ENCODE measurements around the gene TMEM150A.
"Not testable (repeated sequence)": the region's sequence is repeated elsewhere in the genome, so short reads cannot be mapped to it uniquely, and the experiment has no call there.

Gene TMEM150A

DNA sequence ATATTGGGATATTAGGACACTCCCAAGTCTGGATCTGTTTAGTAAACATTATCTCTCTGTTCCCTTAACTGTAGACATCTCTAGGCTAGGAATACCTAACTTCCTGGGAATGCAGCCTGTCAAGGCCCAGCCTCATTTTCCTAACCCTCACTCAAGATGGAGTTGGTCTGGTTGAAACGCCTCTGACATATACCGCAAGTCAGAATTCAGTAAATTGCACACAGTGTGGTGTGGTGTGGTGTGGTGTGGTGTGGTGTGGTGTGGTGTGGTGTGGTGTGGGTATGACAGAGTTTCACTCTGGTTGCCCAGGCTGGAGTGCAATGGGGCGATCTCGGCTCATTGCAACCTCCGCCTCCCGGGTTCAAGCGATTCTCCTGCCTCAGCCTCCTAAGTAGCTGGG is 12.3 kb upstream of the TMEM150A start:
- not testable (repeated sequence) for H3K4me3 ChIP-seq (ENCODE audit: low read length); DNase-seq (ENCODE audit: low read depth, low spot score)

DNA sequence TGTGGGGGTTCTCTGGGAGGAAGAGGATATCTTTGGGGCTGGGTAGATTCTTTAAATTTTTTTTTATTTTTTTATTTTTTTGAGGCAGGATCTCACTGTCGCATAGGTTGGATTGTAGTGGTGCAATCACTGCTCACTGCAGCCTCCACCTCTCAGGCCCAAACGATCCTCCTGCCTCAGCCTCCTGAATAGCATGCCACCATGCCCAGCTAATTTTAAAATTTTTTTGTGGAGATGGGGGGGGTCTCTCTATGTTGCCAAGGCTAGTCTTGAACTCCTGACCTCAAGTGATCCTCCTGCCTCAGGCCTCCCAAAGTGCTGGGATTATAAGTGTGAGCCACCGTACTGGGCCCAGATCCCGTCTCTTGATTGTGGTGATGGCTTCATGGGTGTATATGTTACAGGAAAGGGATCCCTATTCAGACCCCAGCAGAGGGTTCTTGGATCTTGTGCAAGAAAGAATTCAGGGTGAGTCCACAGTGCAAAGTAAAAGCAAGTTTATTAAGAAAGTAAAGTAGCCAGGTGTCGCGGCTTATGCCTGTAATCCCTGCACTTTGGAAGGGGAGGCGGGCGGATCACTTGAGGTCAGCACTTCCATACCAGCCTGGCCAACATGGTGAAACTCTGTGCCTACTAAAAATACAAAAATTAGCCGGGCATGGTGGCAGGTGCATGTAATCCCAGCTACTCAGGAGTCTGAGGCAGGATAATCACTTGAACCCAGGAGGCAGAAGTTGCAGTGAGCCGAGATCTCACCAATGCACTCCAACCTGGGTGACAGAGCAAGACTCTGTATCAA is 11.4 kb upstream of the TMEM150A start:
- H3K4me3 ChIP-seq (ENCODE audit: low read length), result no peak overlapping the region
- DNase-seq (ENCODE audit: low read depth, low spot score), result no peak

DNA sequence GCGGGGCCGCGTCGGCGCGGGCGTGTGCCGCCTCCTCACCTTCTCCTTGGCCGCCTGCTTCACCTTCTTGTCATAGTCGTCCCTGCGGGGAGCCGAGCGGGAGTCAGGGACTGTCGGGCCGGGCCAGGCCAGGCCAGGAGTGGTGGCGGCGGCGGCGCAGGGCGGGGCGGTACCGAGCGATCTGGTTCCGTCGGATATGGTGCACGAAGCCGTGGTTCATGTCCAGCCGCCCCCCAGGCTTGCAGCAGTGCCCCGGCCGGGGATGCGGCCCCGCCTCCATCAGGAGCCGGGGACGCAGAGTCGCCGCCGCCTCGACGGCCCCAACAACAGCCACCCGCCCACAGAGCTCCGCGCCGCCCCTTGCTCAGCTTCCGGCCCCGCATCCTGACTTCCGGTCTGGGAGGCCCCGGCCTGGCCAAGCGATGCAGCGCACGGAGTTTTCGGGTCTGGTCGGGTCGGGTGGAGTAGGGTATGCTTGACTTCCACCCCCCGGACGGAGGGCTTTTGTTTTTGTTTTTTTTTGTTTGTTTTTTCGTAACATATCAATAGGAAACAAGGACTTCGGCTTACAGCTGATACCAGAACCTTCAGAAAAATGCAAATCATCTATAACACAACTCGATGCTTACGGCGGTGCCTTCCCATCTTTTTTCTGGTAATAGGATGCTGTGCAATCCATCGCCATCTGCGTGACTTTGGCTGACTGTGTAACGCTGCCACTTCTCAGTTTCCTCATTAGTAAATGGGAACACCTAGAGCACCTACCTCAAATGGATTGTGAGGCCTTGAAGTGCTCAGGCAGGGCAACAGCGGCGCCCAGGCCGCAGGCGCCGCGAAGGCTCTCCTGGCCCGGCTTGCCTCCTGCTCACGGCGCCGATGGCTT is 9.4 kb upstream of the TMEM150A start, which contains the start of gene C2orf68:
Gene C2orf68 (minus strand): TSS at position 362 of the 883 bp plus-strand sequence. CDS start 82 bp downstream, at position 280.
- peak; percentile 70 for DNase-seq (ENCODE audit: low read depth, low spot score)

DNA sequence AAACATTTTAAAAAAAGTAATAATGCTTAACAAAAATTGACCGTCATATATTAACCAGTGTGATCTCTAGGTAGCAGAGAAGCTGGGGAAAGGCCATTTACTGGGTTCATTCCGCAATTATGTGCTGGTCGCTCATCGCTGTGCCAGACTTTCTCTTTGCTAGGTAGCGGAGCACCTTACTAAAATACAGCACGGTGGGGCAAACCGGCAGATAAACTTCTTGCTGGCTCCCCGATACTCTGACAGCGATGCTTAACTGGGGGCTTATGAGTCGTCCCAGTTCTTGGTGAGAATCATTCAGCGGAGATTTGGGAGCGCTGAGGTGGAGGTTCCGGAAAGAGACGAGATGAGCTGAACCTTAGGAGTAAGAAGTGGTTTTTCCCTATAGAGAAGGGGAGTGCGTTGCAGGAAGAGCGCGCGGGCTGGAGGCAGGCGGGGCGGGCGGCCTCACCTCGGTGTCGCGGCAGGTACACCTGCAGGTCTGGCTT is 8.8 kb upstream of the TMEM150A start:
- no peak for DNase-seq (ENCODE audit: low read depth, low spot score)
- H3K4me3 ChIP-seq (ENCODE audit: low read length), result peak overlapping the region; percentile 75

More for the DNA sequence above, 9.4 kb upstream of the TMEM150A start, which contains the start of gene C2orf68:
- H3K4me3 ChIP-seq (ENCODE audit: low read length), result peak within 1 kb of the TSS; percentile 75

DNA sequence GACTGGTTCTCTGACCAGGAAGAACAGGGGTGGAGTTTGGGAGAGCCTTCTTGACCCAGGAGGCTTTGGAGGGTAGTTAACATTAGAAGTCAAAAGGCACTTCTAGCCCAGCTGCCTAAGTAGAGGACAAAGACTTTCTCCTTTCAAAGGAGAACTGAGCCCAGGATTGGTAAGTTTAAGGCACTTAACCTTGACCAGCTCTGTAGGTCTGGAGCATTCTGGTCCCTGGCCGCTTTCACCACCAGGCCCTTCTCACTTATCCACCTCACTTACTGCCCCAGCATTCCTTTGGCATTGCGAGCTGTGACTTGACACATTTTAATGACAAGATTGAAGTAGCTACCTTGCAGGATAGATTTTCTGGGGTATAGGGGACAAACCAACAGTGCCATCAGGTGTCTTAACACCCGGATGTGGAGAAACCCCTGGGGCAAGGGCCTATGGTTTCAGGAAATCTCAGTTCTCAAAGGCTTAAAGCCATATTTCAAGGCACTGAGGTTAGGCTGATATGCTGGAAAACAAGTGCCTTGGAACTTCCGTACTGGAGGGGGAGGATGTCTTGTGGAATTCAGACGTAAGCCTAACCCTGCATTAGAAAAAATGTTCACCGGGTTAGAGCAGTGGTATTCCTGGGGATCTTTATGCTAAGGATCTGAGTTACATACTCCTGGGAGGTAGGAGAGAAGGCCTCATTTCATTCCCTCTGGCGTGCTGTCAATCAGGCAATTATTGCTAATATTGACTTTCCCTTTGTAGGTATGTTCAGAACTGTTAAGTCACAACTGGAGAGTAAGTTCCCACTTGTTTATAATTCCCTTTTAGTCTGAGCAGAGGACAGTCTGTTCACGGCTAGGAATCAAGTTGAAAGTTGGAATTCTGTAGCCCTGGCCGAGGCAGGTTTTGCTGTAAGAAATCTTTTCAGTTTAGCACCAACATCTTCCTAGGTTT is 5.0 kb upstream of the TMEM150A start:
- DNase-seq (ENCODE audit: low read depth, low spot score), result no peak
- H3K4me3 ChIP-seq (ENCODE audit: low read length), result no peak overlapping the region

DNA sequence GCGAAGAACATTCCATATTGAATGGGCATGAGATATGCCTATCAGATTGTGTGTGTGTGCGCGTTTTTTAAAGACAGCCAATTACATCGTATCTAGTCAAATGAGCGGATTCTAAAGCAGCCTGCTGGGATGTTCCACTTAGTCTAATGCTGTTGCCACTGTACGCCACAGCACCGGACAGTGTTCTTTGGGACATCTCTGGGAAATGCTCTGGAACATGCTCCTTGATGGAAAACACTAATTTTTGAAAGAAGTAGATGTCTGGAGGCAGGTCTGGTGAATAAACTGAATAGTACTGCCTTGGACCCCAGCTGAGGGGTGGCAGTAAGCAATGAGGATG is 3.6 kb upstream of the TMEM150A start:
- DNase-seq (ENCODE audit: low read depth, low spot score), result no peak
- no peak overlapping the region for H3K4me3 ChIP-seq (ENCODE audit: low read length)

DNA sequence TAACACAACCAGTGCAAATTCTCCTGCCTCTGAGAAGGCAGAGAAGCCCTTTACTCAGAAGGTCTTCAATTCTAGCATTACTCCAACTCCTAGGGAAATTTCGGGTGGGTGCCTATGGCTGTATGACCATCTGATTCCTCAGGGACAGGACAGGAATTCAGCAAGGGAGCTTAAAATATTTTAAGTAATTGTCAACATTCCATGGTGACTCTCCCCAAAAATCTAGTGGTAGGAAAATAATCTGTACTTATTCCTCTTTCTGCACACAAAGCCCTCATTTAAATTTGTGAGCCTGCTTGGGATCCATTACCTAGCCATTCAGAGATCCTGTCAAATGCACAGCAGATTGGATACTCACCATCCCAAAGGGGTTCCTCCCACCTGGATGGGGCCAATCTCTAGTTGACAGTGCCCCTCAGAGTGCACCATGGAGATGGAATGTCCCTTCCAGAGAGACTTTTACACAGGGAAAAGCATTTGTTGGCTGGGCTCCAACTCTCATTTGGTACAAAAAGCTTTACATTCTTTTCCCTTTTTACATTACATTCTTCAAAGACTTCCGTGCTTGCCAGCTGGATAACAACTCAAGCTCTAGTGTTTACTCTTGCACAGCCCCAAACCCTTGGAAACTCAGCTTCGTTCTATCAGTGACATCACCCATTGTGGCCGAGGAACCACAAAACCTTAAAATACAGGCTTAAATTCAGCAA is 3.1 kb upstream of the TMEM150A start:
- no peak overlapping the region for H3K4me3 ChIP-seq (ENCODE audit: low read length)
- DNase-seq (ENCODE audit: low read depth, low spot score), result no peak

DNA sequence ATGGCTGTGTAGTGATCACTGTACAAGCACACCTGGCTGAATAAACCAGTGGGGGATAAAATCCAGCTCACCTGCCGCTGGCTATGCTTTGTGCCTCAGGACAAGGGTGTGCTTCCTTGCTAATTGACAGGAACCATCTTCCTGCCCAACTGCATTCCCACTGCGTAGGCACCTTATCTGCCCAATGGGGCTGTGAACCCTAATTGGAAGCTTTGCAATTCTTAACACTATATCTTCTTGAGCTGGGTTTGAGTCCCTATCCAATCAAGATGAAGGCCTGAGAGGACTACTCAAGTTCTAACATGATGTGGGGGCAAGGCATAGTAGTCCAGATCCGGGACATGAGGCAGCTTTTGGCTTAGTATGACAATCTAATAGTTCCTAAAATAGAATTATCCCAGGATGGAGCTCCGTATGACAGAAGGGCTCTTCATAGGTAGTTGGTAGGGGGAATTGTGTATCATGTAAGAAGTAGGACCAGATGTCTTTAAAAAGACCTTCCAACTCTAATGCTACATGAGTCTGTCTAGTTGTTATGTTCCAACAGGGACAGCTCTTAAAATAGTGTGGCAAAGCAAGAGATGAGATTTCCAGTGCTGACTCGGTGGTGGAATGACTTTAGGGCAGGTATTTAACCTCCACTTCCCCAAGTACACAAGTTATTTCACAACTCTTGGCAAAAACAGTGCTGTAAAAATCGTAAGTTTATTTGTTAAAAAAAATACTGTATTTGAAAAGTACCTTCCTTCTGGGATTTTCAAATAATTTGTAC is 2.3 kb upstream of the TMEM150A start:
- H3K4me3 ChIP-seq (ENCODE audit: low read length), result no peak overlapping the region
- no peak for DNase-seq (ENCODE audit: low read depth, low spot score)

DNA sequence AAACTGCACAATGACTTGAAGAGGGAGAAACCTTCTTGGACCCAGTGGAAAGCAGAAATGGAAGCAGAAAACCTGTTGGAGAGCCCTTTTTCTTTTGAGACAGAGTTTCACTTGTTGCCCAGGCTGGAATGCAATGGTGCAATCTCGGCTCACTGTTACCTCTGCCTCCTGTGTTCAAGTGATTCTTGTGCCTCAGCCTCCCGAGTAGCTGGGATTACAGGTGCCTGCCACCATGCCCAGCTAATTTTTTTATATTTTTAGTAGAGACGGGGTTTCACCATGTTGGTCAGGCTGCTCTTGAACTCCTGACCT is 1.6 kb upstream of the TMEM150A start:
- DNase-seq (ENCODE audit: low read depth, low spot score); H3K4me3 ChIP-seq (ENCODE audit: low read length): not testable (repeated sequence)

DNA sequence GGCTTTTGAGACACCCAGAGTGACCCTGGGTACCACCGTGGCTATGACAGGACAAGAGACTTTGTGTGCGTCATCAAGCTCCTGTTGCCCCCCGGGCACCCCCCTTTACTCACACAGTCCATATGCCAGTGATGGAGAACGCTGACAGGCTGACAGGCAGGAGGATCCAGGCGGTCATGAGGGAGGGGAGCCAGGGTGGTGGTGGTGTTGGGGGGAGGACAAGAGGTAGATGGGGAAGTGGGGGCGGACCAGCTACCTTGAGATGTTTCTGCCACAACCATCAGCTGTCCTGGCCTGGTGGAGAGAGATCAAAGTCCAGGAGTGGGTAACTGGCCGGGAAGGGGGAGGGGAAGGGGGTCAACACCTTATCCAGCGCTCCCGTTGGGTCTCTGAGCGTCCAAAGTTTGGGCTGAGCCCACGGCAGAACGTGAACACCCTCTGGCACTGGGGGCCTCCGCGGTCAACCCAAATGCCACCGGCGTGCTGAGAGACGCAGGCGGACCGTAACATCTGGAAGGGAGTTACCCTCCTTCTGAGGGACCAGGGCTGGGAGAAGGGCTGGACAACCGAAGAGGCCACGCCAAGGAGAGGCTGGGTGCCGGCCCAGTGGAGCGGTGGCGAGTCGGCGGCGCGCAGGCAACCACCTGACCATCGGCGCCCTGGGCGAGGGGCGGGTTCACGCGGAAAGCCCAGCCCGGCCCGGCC is 575 bp downstream of the TMEM150A start:
- H3K4me3 ChIP-seq (ENCODE audit: low read length), result no peak overlapping the region
- no peak for DNase-seq (ENCODE audit: low read depth, low spot score)

DNA sequence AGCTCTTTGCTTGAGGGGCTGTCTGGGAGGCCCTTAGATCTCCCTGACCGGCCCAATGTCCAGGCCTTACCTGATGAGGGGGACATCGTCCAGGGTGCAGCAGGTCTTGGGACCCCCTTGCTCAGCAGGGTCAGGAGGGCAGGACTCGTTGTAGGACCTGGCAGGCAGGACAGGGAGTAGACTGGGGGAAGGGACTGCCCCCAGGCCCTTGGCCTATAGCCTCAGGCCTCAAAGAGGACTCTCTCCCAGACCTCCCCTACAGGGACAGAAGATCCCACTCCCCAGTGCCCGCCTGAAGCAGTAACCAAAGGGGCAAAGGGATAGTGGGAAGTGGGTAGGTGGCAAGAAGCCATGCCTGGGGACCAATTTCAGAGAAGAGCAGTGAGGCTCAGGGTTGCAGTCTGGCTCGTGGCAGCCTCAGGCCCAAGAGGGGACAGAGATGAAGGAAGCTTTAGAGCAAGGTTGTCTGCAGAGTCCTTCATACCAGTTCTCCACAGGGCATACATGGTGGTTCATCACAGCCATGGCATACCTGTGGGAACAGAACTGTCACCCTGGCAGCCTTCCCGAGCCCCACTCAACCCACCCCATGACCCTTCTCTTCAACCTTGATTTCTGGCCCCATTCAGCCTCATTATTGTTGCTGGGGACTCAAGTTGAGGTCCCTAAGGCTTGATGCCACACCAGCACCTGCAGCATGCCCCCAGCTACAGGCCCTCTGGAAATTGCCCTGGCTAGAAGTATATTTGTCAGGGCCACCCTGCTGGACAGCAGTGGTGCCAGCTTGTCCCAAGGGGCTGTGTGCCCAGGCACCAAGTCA is 1.3 kb downstream of the TMEM150A start:
- DNase-seq (ENCODE audit: low read depth, low spot score), result no peak
- H3K4me3 ChIP-seq (ENCODE audit: low read length), result no peak overlapping the region

DNA sequence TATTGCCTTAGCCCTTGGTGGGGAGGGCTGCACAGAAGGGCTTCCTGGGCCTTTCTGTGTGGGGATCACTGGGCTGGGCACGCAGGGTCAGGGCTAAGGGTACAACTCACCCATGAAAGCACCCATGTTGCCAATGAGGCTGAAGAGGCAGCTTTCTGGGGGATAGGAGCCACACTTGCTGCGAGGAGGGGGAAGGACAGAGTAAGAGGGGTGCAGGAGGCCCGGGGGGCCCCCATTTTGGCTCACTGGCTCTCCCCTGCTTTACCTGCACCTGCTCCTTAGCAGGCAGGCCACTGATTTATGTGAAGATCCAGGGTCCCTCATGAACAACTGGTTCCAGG is 2.3 kb downstream of the TMEM150A start:
- H3K4me3 ChIP-seq (ENCODE audit: low read length), result no peak overlapping the region
- no peak for DNase-seq (ENCODE audit: low read depth, low spot score)

DNA sequence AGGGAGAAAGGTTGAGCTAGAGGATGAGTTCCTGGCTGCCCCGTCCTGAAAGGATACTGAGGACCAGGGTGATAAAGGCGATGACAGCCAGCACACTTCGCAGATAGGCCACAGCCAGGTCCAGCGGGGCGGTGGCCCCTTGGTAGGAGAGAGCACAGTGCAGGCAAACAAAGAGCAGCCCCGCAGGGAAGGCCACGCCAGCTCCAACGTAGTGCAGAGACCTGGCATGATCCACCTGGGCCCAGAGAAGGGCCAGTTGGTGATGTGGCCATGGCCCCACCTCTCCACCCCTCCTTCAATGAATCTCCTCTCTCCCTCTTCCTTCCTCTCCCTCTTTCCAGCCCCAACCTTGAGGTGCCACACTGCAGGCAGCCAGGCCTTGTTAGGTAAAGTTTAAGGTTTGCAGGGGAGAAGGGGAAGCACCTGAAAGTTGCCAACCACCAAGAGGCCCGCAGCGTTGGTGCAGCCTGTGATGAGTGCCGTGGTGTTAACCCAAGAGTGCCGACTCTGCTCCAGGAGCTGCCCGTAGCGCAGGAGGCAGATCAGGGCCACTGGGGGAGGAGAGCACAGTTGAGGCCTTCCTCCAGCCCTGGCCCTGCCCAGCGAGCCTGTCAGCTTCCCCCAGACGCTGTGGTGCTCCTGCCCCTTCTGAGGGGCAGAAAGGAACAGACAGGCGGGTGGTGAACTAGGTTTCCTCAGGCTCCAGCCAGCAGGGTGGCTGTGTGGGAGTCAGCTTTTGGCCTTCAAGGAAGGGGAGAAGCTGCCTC is 2.8 kb downstream of the TMEM150A start:
- DNase-seq (ENCODE audit: low read depth, low spot score), result no peak
- H3K4me3 ChIP-seq (ENCODE audit: low read length), result no peak overlapping the region

DNA sequence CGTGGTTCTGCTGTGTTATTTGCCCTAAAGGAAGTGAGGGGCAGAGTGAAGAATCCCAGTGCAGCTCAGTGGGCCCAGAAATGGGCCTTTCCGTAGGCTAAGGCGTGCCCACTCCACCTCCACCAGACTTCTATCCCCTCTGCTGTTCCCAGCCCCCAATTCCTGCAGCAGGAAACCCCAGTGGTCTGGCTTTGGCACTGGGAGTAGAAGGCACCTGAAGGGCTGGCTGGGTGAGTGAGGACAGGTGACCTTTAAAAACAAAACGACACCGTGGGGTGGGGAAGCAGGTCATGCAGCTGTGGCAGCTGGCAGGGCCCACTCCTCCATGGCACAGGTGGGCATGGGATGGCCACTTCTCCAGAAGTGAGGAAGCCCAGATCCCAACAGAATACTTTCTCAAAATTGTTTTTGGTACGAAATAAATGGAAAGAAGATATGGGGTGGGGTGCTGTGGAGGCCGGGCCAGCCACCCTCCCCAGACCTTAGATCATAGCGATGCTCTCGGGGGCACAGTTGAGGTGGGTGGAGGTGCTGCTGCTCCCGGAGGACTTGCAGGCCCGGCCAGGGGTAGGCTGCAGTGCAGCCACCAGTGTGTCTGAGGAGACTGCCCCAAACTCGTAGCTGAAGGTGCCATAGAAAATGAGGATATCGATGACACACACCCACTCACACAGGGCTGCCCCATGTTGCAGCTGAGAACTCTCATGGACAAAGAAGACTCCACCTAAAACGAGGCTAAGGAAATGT is 3.7 kb downstream of the TMEM150A start:
- H3K4me3 ChIP-seq (ENCODE audit: low read length), result no peak overlapping the region
- no peak for DNase-seq (ENCODE audit: low read depth, low spot score)

DNA sequence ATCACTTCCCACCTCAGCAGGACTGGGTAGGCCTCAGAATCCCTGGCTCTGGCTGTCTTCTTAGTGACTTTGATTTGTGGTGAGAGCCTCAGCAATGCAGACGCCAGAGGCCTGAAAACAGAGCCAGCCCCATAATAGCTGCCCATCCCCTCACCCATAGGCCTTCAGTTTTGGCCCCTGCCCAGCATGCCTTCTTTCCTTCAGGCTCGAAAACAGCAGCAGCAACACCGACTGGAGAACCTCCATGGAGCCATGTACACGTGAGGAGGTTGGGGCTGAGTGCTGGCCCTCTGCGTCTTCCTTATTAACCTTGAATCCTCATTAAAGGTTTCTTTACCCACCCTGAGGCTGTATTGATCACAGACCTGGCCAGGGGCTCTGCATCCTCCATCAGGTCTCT is 5.3 kb downstream of the TMEM150A start:
- no peak for DNase-seq (ENCODE audit: low read depth, low spot score)
- no peak overlapping the region for H3K4me3 ChIP-seq (ENCODE audit: low read length)

All from Jurkat, Clone E6-1 (cell line).